GM19467 (cell line): ENCODE data around the gene LDLRAD4.

Experiments used
- ATAC-seq: cut with Tn5 transposase; IDR thresholded peaks from one replicate; pipeline ENCODE4 v1.9.1; 2021; ENCODE audit warnings: mild to moderate bottlenecking, moderate library complexity; ENCODE audit not compliant: unreplicated experiment

Gene LDLRAD4

DNA sequence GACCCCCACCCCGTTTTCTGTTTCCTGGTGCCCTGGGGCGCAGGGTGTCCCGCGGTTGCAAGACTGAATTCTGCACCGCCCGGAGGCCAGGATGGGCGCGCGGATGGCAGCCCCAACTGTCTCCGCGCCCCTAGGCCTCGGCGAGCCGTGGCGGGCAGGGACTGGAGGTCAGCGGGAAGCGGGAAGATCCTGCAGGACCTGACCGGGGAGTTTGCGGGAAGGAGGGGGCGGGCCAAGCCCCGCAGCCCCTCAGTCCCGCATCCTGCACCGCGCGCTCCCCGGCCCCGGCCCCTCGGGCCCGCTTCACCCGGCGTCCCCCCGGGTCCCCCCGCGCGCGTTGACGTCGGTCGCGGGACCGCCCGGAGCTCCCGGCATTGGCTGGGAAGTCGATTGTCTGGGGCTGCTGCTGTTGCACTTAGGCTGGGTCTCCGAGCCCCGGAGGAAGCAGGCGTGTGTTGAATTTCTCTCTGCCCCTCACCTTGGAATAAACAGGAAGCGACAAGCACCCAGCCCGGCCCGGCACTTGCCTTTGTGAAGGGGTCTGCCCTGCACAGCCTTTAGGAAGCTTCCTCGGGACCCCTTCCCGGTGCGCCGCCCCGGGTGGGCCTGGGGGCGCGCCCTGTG lies at the start of gene LDLRAD4:
LDLRAD4 (plus strand) TSS at position 393 of the 624 bp plus-strand sequence.
- ATAC-seq: no peak

DNA sequence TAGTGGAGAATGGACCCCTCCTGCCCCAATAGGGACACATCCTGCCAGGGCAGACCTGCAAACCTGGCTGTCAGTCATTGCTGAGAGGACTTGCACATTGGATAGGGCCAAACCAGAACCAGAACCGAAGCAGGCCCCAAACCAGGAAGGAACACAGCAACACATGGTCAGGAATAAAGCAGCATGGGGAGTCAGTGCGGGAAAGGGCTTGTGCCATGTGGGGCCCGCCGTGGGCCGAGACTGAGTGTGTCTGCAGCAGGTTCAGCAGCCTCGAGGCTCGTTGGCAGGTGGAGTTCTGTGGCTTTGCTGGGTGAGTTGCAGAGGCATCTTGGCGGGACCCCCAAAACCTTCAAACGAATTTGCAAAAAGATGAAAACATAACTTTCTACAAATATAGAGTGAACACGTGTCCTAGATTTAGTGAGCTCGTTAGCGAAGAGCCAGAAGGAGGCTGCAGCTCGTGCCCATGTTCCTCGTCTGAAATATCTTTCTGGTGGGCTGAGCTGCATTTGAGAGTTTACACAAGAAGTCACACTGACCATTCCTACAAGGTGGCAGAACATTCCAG lies 44.9 kb upstream of the LDLRAD4 start:
- no peak for ATAC-seq

GRCh38 chr18:13175266-13175665 lies 43.3 kb upstream of the LDLRAD4 start:
- no peak for ATAC-seq

GRCh38 chr18:13175754-13176210 lies 42.8 kb upstream of the LDLRAD4 start:
- no peak for ATAC-seq

GRCh38 chr18:13176847-13177246 lies 41.7 kb upstream of the LDLRAD4 start:
- no peak for ATAC-seq

DNA sequence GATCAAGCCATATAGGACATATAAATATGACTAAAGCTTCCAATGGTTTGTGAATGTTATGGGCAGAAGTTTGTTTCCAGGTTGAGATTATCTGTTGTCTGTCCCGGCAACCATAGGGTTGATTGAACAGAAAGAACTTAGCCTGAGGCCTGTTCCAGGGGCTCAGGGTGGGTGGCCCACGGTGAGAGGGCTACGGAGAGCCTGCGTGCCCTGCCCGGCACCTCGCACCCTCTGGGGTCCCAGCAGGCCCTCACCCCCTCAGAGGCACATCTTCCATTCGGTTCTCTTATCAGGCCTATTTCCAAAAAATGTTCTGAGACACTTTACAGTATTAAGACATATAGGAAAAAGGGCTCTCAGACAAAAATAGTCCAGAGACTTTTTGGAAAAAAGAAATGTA lies 40.4 kb upstream of the LDLRAD4 start:
- no peak for ATAC-seq

DNA sequence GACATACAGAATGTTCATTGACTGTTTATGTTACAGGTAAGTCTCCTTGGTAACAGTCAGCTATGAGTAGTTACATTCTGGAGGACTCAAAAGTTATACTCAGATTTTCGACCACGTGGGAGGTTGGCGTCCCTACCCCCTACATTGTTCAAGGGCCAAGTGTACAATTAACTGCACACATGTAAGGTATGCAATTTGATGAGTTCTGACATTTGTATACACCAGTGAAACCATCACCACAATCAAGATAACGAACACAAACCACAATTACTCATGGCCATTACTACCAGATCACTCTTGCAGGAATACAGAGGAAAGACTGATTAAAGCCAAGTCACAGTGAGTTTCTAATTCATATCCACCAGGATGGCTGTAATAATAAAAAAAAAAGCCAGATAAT lies 39.6 kb upstream of the LDLRAD4 start:
- no peak for ATAC-seq

DNA sequence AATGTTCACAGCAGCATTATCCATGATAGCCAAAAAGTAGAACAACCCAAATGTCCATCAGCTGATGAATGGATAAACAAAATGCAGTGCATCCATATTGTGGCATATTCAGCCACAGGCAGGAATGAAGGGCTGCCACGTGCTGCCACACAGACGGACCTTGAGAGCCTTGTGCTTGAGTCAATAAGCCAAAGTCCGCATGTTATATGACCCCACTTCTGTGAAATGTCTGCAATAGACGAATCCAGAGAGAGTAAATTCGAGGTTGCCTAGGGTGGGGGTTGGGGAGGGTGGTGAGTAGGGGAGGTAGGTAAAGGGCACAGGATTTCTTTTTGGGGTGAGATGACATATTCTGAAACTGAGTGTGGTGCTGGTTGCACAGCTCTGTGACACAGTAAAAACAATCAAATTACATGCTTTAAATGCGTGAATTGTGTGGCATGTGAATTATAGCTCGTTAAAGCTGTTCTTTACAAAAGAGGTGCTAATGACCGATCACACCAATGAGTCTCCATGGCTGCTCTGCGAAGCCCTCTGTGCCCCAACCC lies 38.9 kb upstream of the LDLRAD4 start:
- ATAC-seq: no peak

DNA sequence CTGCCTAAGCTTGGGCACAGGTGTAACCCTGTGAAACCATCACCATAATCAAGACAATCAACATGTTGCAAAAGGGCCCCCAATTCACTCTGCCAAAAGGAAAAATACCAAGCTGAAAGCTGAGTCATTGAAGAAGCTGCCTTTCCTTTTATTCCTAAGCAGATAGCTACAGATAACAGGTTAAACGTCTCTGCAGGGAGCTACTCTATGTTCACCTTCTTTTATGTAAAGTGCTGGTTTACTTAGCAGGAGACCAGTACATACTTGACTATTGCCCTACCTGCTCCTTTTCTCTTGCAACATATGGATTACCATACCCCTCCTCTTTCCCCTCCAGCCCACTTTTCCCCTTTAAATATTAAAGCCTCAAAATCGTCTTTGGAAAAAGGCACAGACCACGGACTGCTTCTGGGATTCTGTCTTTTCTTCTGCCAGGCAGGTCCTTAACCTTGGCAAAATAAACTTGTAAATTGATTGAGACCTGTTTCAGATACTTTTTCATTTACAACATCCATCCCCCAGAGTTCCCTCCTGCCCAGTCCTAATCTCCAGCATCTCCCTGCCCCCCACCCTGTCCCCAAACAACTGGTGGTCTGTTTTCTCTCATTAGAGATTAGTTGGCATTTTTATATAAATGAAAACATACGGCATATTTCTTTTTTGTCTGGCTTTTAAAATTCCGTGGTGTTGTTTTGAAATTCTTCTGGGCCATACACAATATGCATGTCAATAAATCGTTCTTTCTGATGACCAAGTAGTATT lies 37.8 kb upstream of the LDLRAD4 start:
- no peak for ATAC-seq

- ATAC-seq: no peak
Observed at GRCh38 chr18:13181765-13182164, 36.8 kb upstream of the LDLRAD4 start.

DNA sequence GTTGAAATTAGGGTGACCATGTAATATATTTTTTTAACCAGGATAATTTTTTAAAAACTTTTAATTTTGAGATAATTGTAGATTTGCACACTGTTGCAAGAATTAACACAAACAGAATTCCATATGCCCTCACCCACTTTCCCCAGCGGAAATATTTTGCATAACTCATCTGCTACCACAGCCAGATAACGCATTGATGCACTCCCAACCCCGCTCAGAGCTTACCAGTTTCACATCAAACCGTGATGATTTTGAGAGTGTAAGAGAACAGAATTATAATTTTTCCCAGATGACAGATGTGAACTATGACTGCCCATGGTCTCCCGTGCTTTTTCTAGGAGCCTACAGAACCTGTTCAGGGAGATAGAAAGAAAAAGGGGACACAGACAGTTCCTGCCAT lies 35.2 kb upstream of the LDLRAD4 start:
- no peak for ATAC-seq

DNA sequence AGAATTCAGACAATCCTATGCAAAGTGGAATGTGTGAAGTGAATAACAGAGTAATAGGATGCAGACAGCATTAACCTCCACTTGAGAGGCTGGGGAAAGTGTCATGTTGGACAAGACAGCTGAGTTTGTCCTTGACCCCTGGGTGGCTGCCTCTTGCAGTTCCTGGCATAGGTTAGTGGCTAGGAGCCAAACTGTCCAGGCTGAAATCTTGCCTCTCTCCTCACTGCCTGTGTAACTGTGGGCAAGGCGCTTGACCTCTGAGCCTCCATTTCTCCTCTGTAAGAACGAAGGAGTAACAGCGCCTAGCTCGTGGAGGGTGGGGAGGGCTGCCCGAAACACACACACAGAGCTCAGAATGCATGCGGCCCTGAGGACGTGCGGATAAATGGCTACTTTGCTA lies 34.8 kb upstream of the LDLRAD4 start:
- ATAC-seq: no peak

- no peak for ATAC-seq
Observed at GRCh38 chr18:13184396-13184795, 34.2 kb upstream of the LDLRAD4 start.

- ATAC-seq: no peak
Observed at GRCh38 chr18:13185675-13186198, 32.8 kb upstream of the LDLRAD4 start.

GRCh38 chr18:13186687-13187086 lies 31.9 kb upstream of the LDLRAD4 start:
- ATAC-seq: no peak

DNA sequence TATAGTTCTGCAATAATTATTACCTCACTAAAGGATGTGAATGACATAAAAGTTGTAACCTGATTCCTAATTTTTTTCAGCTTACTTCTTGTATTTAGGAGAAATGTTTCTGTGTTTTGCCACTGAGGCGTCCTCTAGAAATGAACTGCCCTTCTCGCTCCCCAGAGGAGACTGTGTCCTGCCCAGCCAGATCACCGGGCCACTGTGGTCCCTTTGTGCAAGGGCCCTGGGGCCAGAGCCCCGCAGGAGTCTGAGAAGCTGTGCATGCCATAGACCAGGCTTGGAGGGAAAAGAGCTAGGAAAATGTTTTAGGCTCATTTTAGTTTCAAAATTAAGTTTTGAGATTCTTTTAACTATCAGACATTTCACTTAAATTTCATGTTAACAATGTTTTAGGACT lies 31.1 kb upstream of the LDLRAD4 start:
- no peak for ATAC-seq

DNA sequence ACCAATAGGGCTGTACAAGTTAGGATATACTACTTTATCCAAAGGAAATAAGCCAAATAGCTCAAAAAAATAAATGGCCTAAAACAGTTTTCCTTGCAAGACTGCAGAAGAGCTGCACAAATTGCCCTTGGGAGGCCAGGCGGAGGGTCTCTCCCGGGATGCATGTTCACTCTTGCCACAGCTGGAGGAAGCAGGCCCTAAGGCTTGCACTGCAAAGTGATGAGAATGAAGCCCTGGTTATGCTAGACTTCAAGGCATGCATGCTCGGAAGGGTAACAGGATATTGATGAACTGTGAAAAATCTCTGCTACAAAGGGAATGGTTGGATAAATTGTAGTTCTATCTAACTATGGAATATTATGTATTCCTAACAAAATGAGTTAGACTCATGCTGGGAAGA lies 27.5 kb upstream of the LDLRAD4 start:
- no peak for ATAC-seq

GRCh38 chr18:13191779-13192178 lies 26.8 kb upstream of the LDLRAD4 start:
- ATAC-seq: no peak

GRCh38 chr18:13192970-13193369 lies 25.6 kb upstream of the LDLRAD4 start:
- ATAC-seq: no peak

GRCh38 chr18:13194239-13194638 lies 24.3 kb upstream of the LDLRAD4 start:
- ATAC-seq: no peak

DNA sequence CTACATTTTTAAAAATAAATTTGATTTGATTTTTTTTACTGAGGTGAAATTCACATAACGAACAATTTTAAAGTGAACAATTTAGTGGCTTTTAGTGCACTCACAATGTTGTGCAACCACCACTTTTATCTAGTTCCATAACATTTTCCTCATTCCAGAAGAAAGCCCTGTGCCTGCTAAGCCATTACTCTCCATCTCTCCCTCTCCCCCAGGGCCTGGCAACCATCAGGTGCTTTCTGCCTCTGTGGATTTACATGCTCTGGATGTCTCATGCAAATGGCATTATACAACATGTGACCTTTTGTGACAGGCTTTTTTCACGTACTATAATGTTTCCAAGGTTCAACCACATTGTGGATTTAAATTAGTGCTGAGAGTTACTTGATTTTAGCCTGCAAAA lies 19.9 kb upstream of the LDLRAD4 start:
- ATAC-seq: no peak

DNA sequence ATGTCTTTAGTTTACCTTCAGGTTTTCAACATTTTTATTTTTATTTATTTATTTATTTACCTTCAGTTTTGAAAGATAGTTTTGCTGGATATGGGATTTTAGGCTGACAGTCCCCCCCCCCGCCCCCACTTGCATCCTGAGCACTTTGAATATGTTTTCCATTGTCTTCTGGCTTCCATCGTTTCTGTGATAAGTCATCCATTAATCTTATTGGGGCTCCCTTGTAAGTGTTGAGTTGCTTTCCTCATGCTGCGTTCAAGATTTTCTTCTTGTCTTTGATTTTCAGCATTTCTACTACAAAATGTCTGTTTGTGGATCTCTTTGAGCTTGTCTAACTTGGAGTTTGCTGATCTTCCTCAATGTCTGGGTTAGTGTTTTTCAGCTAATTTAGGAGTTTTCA lies 19.4 kb upstream of the LDLRAD4 start:
- ATAC-seq: no peak
